NCI-H2107 treated with DMSO at 0.1 percent for 48 hours (cell line): ENCODE data around the gene ZP1.

Experiments
- DNase-seq: peaks from one replicate; lab custom pipeline; 2025; ENCODE audit not compliant: unreplicated experiment; lab: John Stamatoyannopoulos, UW

Gene ZP1

GRCh38 chr11:60858731-60859464 is 8.4 kb upstream of the ZP1 start:
- DNase-seq, result no peak

GRCh38 chr11:60859616-60860250 is 7.6 kb upstream of the ZP1 start:
- DNase-seq, result no peak

- DNase-seq, result peak; percentile 68
Observed at GRCh38 chr11:60860943-60861342, 6.4 kb upstream of the ZP1 start.

- DNase-seq, result no peak
Observed at GRCh38 chr11:60862171-60862570, 5.2 kb upstream of the ZP1 start.

- DNase-seq, result no peak
Observed at GRCh38 chr11:60863550-60864521, 3.5 kb upstream of the ZP1 start.

GRCh38 chr11:60864856-60865513 is 2.4 kb upstream of the ZP1 start:
- DNase-seq, result no peak

GRCh38 chr11:60867871-60868681 is 734 bp downstream of the ZP1 start:
- no peak for DNase-seq

GRCh38 chr11:60868682-60869450 is 1.5 kb downstream of the ZP1 start:
- no peak for DNase-seq

- no peak for DNase-seq
Observed at GRCh38 chr11:60869451-60869825, 2.1 kb downstream of the ZP1 start.

GRCh38 chr11:60870276-60870675 is 2.9 kb downstream of the ZP1 start:
- no peak for DNase-seq

GRCh38 chr11:60870733-60871377 is 3.5 kb downstream of the ZP1 start:
- no peak for DNase-seq

GRCh38 chr11:60871378-60872061 is 4.2 kb downstream of the ZP1 start:
- no peak for DNase-seq

- no peak for DNase-seq
Observed at GRCh38 chr11:60872124-60872960, 5.0 kb downstream of the ZP1 start.

- no peak for DNase-seq
Observed at GRCh38 chr11:60872961-60873524, 5.7 kb downstream of the ZP1 start.

GRCh38 chr11:60873533-60873932 is 6.2 kb downstream of the ZP1 start:
- no peak for DNase-seq

- no peak for DNase-seq
Observed at GRCh38 chr11:60874421-60875365, 7.4 kb downstream of the ZP1 start.
